Lung (tissue), 12 donors: Measurements from ENCODE around the gene PPP1R1C. TPM values are rescaled to one million over a fixed set of nuclear protein-coding genes. Genes with fewer than 3 reads are reported as not detected.

ENCODE experiments used
- ATAC-seq: fragments of 200-7000 bp; cut with Tn5 transposase; one replicate; pipeline ENCODE4 v1.9.1; 2020; ENCODE audit warnings: moderate number of reproducible peaks; ENCODE audit not compliant: insufficient read depth, low FRiP score
- DNase-seq, 3 donors: peaks; one replicate each; pipeline ENCODE4 v3.0.0-alpha.2; 2013 to 2017
- H3K27ac ChIP-seq, 2 donors: one replicate each; pipeline ENCODE4 v1.5.1; 2013; ENCODE audit warnings: mild to moderate bottlenecking in 2 of 2, moderate library complexity in 2 of 2, control low read depth in 1 of 2, inconsistent platforms in 1 of 2, low read depth in 1 of 2, low read length in 1 of 2
- H3K27me3 ChIP-seq, 3 donors: one replicate each; pipeline ENCODE4 v1.5.1; 2013; ENCODE audit warnings: low read length in 2 of 3; ENCODE audit not compliant: control insufficient read depth in 3 of 3, insufficient read depth in 3 of 3
- H3K36me3 ChIP-seq, 4 donors: one replicate each; pipeline ENCODE4 v1.5.1; 2013; ENCODE audit warnings: low read length in 4 of 4, mild to moderate bottlenecking in 1 of 4, moderate library complexity in 1 of 4; ENCODE audit not compliant: control insufficient read depth in 4 of 4, insufficient read depth in 4 of 4
- H3K4me1 ChIP-seq, 5 donors: one replicate each; pipeline ENCODE4 v1.5.1; 2013; ENCODE audit warnings: low read length in 5 of 5, mild to moderate bottlenecking in 2 of 5, moderate library complexity in 1 of 5; ENCODE audit not compliant: control insufficient read depth in 5 of 5, insufficient read depth in 5 of 5
- H3K4me3 ChIP-seq: one replicate; pipeline ENCODE4 v1.5.1; 2013; ENCODE audit warnings: mild to moderate bottlenecking, control low read depth, moderate library complexity
- H3K9ac ChIP-seq, 2 donors: one replicate each; pipeline ENCODE4 v1.5.1; 2013; ENCODE audit warnings: low read length in 2 of 2, control low read depth in 1 of 2; ENCODE audit not compliant: insufficient read depth in 1 of 2
- H3K9me3 ChIP-seq, 4 donors: one replicate each; pipeline ENCODE4 v1.5.1; 2013; ENCODE audit warnings: low read length in 3 of 4, mild to moderate bottlenecking in 1 of 4, moderate library complexity in 1 of 4; ENCODE audit not compliant: control insufficient read depth in 4 of 4, insufficient read depth in 3 of 4
- WGBS, 2 donors: extraction: QIAGEN DNeasy Blood & Tissue Kit; methylation state at CpG; one replicate each; pipeline ENCODE4 v1.1.7; 2013; 5-methylcytosine and 5-hydroxymethylcytosine counted together
- polyA plus RNA-seq, 2 donors: library from polyadenylated mRNA; stranded (reverse); fragments of 200-250 nt; gene quantifications; one replicate each; pipeline ENCODE4 v1.2.1, GENCODE V29; 2013
- total RNA-seq, 2 donors: library from RNA; depleted of rRNA in 1 of 2; stranded (reverse); fragments of >200 nt in 1 of 2; gene quantifications; one replicate each; pipeline ENCODE4 v1.2.1, GENCODE V29; 2014 to 2021
- TF ChIP-seq, protein P1 (sequence below): IDR thresholded peaks from 2 replicates; pipeline ENCODE4 v1.5.1; 2012; ENCODE audit warnings: mild to moderate bottlenecking; ENCODE audit errors: control extremely low read depth, extremely low read depth
- donor health status: control.
- donor health status: control.
- donor health status: Bipolar disorder and iron deficiency.
- donor health status: healthy.
- donor health status: DM: yes; HTN: yes; CAD: no.

PPP1R1C gene
- total and polyA plus RNA-seq, 4 donors: 1.2 to 6.3 (median 4.5) TPM

GRCh38 chr2:181977661-181978350 lies 7.8 kb upstream of the PPP1R1C start:
- no peak for DNase-seq
- no peak for ATAC-seq
- WGBS, 2 donors: 89 to 91% methylated on average over 5 of the region's 5 CpGs
- no peak overlapping the region for H3K4me3 ChIP-seq
- H3K4me1 ChIP-seq: no peaks in the 10 kb centered on the region
- H3K27ac ChIP-seq: no peak overlapping the region
- no peak overlapping the region for H3K9ac ChIP-seq
- no peaks in the 10 kb centered on the region for H3K9me3 ChIP-seq
- no peaks in the 10 kb centered on the region for H3K36me3 ChIP-seq
- TF ChIP-seq, protein P1, sequence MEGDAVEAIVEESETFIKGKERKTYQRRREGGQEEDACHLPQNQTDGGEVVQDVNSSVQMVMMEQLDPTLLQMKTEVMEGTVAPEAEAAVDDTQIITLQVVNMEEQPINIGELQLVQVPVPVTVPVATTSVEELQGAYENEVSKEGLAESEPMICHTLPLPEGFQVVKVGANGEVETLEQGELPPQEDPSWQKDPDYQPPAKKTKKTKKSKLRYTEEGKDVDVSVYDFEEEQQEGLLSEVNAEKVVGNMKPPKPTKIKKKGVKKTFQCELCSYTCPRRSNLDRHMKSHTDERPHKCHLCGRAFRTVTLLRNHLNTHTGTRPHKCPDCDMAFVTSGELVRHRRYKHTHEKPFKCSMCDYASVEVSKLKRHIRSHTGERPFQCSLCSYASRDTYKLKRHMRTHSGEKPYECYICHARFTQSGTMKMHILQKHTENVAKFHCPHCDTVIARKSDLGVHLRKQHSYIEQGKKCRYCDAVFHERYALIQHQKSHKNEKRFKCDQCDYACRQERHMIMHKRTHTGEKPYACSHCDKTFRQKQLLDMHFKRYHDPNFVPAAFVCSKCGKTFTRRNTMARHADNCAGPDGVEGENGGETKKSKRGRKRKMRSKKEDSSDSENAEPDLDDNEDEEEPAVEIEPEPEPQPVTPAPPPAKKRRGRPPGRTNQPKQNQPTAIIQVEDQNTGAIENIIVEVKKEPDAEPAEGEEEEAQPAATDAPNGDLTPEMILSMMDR: no peak
- H3K27me3 ChIP-seq: no peaks in the 10 kb centered on the region

- DNase-seq (no peak), ATAC-seq (no peak)
- TF ChIP-seq, protein P1: no peak
- H3K36me3 ChIP-seq: no peaks in the 10 kb centered on the region
- no peaks in the 10 kb centered on the region for H3K9me3 ChIP-seq
- H3K4me3 ChIP-seq: no peak overlapping the region
- no peak overlapping the region for H3K27ac ChIP-seq
- no peak overlapping the region for H3K9ac ChIP-seq
- WGBS, 2 donors: 84 to 93% methylated on average over 2 of the region's 2 CpGs
- H3K4me1 ChIP-seq: no peaks in the 10 kb centered on the region
- H3K27me3 ChIP-seq: no peaks in the 10 kb centered on the region
Measured at GRCh38 chr2:181978351-181979150, 7.1 kb upstream of the PPP1R1C start.

- 79% methylated on average over 1 of the region's 1 CpG for WGBS, 2 donors
- no peaks in the 10 kb centered on the region for H3K36me3 ChIP-seq
- H3K9ac ChIP-seq: no peak overlapping the region
- H3K9me3 ChIP-seq: no peaks in the 10 kb centered on the region
- DNase-seq (no peak), ATAC-seq (no peak)
- no peaks in the 10 kb centered on the region for H3K27me3 ChIP-seq
- no peak overlapping the region for H3K4me3 ChIP-seq
- H3K27ac ChIP-seq: no peak overlapping the region
- TF ChIP-seq, protein P1: no peak
- H3K4me1 ChIP-seq: peaks cover 2 to 7% (median 4%) of the 10 kb centered on the region in 5 donors
Measured at GRCh38 chr2:181984060-181984459, 1.6 kb upstream of the PPP1R1C start.
